GDM1 (cell line): ENCODE data around the gene RPGRIP1L.

ENCODE experiments used
- DNase-seq: peaks from one replicate; lab custom pipeline; 2025; lab: John Stamatoyannopoulos, UW

RPGRIP1L gene

GRCh38 chr16:53703590-53704444, at the start of gene RPGRIP1L, which contains the start of gene FTO:
Gene RPGRIP1L (minus strand): TSS chr16:53703859. CDS start chr16:53700723, 3,136 bp downstream.
Gene FTO (plus strand): TSS chr16:53704156.
- peak; percentile 82 for DNase-seq

DNA sequence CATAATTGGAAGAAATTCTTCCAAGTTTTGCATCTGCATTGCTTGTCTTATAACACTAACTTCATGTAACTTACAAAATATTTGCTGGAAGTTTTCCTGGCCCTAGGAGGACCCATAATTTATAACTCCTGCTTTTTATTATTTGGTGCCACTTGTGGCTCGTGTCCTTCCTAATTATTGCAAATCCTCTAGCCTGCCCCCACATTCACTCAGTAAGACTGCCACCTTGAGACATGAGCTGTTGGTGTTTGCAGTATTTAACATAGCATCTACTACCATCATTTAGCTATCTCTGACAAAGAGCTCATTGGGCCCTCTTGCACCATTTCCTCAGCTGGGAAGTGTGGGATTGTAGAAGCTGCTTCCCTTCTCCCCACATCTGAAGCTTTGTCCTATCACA, 49.8 kb upstream of the RPGRIP1L start:
- DNase-seq: no peak

DNA sequence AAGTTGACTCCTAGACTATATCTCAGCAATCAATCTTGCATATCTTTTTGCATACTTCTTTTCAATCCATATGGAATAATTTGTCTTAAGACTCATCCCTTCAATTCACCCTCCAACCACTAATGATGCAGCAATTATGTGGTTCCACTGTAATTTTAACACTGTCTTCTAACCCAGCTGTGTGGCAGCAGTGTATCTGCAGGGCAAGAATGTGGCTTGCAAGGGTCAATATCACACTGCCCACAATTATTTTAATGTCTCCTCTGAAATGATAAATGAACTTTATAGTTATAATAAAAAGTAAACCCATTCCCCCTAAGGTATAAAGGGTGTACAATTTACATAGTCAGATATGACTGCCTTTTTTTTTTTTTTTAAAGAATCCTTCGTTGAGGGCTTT, 48.9 kb upstream of the RPGRIP1L start:
- no peak for DNase-seq

DNA sequence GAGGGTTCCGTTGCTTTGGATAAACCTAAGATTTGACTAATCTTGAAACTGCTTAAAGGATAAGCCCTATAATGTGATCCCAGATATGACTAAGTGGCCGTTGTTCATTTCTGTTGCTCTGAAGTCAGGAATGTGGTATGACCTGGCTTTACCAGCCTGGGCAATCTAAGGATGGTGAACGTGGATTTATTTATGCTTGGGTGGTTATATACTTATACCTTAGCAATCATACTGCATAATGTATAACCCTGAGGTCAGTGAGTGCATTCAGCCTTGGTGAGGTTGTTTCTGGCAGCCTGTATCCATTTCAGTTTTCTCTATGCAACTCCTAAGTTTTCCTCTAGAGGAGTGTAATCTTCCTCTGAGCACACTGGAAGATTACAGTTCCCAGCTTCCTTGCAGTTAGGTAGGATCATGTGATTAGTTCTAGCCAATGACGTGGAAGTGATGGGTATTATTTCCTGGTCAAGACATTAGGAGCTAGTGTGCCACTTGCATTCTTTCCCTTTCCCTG, 42.2 kb upstream of the RPGRIP1L start:
- no peak for DNase-seq

DNA sequence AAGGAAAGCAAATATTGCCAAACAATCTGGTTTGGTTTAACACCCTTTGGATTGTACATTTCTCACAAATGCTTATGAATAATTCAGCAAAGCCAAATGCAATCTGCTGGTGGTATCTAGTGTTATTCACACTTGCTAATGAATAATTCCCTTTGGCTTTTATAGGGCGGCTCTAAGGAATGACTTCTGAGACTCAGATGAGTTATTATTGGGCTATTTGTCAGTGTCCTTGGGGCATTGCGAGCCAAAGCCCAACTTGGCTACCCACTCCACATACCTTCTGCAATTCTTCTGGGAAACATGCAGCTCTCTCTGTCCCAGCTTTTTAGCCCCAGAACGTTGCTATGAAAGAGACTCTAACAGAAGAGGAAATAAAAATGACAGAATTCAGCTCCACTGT, 41.4 kb upstream of the RPGRIP1L start:
- no peak for DNase-seq

DNA sequence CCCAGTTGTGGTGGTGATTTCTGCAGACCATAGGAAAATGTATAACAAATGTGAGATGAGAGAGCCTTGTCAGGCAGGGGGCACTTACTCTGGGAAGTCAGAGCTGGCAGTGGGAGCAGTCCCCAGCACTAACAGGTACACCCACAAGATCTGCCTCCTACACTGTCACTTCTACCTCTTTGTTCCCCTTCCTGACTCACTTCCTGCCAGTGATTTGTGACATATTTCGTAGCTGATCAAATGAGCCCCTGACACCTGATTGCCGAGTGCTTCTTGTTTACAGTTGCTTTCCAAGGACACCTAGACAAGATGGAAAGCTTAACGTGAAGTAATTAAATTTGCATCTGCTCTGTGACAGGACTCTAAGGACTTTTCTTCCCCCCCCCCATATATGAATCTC, 40.8 kb upstream of the RPGRIP1L start:
- no peak for DNase-seq

DNA sequence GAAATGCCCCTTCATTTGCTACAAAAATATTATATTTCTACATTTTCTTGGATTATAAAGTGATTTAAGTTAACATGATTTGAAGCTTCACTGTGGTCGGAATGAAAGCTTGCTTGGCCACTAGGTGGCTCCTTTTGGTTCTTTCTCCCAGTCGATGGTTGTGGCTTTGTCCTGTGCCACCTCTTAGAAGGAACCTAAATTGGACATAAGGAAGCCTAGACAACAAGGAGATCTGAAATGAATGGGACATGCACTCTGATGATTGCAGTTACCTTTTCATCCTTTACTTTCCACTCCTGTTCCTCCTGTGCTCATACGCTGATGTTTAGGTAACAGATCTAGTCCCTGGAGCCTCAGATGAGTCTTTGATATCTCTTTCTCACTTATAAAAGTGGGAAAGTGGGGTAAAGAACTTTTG, 39.5 kb upstream of the RPGRIP1L start:
- peak; percentile 3 for DNase-seq

DNA sequence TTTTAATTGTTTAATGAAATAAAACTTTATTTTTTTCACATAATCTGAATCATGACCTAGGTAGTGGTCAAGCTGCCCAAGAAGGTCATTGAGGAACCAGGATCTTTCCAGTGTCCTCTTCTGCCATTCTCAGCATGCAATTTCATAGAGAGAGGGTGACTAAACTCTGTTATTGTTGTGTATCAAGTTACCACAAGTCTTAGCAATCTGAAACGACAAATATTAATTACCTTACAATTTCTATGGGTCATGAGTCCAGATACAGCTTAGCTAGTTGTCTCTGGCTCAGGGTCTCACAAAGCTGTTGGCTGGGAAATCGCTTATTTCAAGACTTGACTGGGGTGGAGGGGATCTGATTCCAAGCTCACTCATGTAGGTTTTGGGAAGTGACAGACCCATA, 37.9 kb upstream of the RPGRIP1L start:
- no peak for DNase-seq

DNA sequence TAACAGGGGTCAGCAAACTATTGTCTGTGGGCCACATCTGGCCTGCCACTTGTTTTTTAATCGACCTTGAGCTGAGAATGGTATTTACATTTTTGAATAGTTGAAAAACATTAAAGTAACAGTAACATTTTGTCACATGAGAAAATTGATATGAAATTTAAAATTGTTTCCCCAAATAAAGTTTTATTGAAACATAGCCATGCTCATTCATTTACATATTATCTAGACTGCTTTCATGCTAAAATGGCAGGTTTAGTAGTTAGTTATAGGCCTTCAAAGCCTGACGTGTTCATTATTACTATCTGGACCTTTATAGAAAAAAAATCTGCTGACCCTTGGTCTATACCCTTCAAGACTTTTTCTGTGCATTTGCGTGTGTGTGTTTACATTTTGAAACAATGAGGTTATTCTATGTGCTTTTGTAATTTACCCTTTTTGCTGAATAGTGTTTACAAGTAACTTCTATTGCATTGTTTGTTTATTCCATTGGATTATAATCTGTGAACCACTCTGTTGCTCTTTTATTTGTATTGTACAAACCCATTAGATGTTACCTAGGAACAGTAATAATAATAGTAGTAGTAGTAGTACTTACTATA, 37.4 kb upstream of the RPGRIP1L start:
- DNase-seq: no peak

DNA sequence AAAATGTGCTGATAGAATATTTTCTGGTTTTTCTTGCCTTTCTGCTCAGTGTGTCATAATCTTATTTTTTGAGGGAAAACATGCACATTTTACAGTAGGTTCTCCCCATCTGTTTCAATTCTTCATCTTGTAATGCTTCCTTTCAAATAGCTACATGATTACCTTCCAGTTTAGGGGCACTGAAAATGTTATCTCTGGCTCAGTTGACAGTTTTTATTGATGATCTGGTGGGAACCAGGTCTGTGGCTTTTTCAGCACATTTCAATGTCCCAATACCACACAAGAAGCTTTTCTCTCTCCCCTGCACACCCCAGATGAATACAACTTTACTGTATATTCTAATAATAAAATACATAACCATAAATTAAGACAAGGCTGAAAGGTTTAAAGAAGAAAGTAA, 36.8 kb upstream of the RPGRIP1L start:
- no peak for DNase-seq

- no peak for DNase-seq
These were observed 33.9 kb upstream of the RPGRIP1L start for GRCh38 chr16:53737552-53737951.

DNA sequence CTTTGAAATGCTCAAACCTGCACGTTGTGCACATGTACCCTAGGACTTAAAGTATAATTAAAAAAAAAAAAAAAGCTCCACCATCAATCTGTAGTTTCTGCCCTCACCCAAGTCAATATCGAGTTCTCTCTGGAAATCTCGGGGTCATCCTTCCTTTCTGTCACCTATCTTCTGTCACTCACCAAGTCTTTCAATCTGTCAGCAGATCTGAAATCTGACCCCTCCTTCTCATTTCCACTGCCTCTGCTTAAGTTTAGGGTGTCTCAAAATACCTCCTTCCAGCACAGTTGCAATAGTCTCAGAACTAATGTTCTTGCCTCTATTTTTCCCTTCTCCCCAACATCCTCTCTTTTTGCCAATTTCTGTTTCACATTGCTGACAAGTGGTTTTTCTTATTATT, 32.6 kb upstream of the RPGRIP1L start:
- no peak for DNase-seq

GRCh38 chr16:53734908-53735307, 31.2 kb upstream of the RPGRIP1L start:
- no peak for DNase-seq

GRCh38 chr16:53732296-53732929, 28.8 kb upstream of the RPGRIP1L start:
- no peak for DNase-seq

GRCh38 chr16:53730693-53731092, 27.0 kb upstream of the RPGRIP1L start:
- no peak for DNase-seq

DNA sequence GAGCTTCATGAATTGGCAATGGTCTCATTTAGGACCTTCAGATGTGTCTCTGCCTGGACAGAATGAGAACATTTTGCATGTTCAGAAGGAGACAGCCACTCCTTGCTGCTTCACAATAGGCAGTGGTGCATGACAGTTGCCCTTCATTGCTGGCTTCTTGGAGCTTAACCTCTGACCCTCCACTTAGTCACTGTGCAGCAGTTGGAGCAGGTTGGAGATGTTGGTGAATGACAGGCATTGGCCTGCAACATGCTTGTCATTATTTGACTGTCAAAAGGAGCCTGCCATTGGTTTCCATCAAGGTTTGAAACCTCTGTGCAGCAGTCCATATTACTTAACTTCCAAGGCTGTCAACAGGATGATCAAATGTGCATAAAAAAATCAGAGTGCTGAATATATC, 23.0 kb upstream of the RPGRIP1L start:
- DNase-seq: no peak

DNA sequence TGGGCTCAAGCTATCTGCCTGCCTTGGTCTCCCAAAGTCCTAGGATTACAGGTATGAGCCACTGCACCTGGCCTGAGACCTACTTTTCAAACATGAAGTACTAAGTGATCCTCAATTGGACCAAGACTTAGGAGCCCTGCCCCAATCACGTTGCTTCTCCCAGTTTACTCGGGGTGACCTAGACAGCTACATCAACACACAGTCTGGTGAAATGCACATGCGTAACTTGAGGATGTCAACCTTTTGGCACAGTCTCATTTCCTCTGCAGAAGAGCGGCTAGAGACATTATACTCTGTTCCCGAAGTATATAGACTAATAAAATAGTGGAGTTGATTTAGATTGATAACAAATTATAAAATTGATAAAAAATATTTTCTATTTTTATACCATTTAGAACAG, 17.4 kb upstream of the RPGRIP1L start:
- DNase-seq: no peak

DNA sequence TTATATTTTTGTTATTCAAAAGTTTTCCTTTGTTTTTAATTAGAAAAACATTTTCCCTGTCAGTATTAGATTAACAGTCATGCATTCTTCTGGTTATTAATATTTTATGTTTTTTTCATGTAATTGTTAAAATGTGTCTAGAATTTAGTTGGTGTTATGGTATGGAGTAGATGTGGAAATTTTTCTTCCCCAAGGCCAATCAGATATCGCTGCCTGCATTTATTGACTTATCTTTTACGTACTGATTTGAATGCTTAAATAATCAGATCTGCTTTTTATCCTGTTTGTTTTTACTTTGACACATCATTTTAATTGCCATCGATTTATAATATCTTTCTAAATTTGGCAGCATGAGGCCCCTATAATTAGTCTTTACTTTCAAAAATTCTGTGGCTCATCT, 13.9 kb upstream of the RPGRIP1L start:
- no peak for DNase-seq

GRCh38 chr16:53715023-53715384, 11.3 kb upstream of the RPGRIP1L start:
- DNase-seq: no peak

DNA sequence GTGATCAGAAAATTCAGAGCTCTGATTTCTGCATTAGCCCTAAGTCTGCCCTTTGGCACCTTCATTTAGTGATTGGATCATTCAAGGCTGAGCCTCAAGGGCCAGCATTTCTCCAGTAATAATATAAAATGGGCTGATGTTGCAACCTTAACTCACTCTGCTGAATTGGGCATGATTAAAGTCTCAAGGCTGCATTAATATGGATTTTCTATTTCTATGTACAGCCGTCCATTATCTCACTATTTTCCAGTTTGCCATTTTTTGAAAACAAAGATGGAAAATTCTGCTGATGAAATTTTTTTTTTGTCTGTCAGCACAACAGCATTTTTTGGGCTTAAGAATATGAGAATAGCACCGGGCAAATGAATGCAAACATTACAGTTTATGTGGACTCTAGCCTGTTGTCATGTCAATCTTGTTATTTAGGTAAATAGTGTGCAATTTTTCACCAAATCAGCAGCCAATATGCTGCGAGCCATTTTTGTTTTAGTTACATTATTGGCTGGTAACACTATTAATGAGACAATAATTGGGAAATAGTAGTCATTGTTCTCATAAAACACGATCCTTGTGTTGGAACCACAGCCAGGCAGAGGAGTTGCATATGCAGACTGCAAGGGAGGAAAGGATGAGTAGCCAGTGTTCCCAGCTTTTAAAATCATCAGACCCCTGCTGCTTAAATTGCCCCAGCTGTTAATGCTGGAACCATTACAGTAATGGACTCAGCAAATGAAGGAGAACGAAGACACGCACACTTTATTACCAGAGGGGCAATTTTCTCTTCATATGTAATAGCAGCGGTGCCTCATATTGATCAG, 10.8 kb upstream of the RPGRIP1L start:
- DNase-seq: no peak

- no peak for DNase-seq
These were observed 9.9 kb upstream of the RPGRIP1L start for GRCh38 chr16:53713403-53714204.
